Uterus (tissue), 2 donors: ENCODE results near the gene DDX51.

ENCODE experiments used
- CTCF ChIP-seq, 4 experiments: fragments of 200-600 bp in 2 of 4; fragments of 450-650 bp in 2 of 4; sonication (generic) in 2 of 4; IDR thresholded peaks; one replicate each; pipeline ENCODE4 v1.5.1; 2016 to 2019; ENCODE audit warnings: antibody characterized with exemption in 4 of 4, mild to moderate bottlenecking in 2 of 4, moderate library complexity in 1 of 4
- POLR2A ChIP-seq, 2 donors: fragments of 450-650 bp; IDR thresholded peaks; one replicate each; pipeline ENCODE4 v1.6.1; 2016; ENCODE audit warnings: antibody characterized with exemption in 2 of 2, mild to moderate bottlenecking in 1 of 2, moderate library complexity in 1 of 2

DNA sequence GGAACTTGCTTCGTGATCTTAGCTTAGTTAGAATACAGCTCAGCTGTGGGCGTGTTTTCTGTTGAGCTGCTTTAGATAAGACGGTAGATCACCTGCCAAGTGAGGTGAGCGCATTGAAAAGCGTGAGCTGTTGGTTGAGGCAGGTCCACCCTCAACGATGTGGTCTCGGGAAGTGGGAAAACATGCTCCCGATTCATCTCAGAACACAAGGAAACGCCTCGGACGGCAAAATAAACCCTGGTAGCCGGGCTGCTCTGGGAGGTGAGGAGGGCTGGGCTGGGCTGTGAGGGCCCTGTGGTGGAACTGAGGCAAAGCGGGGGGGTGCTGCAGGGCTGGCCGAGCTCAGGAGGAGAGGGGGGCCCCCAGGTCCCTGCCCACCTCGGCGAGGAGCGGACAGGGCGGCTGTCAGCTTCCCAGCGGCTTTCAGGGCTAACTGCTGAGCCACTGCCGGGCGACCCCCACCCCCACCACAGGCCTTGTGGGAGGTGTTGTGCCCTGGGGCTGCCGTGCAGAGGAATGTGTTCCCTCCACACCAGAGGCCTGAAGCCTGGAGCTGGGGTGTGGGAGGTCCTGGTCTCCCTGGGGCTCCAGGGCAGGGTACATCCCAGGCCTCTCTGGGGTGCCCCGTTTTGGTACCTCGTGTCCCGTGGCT is 30.8 kb upstream of the DDX51 start:
- TF ChIP-seq POLR2A (IDR thresholded peaks at IDR 0.05) (no peak), CTCF (IDR thresholded peaks at IDR 0.05) (no peak)
